Fibroblast of villous mesenchyme (primary cell): Measurements from ENCODE around the gene NCOA3. TPM values are rescaled to one million over a fixed set of nuclear protein-coding genes. Genes with fewer than 3 reads are reported as not detected.

Experiments
- DNase-seq: peaks from one replicate; pipeline ENCODE4 v3.0.0-alpha.2; 2010; ENCODE audit warnings: low read depth
- H3K4me3 ChIP-seq: 2 replicates; pipeline ENCODE4 v1.5.1; 2011; ENCODE audit warnings: low read depth, mild to moderate bottlenecking, low read length
- total RNA-seq: library from RNA; depleted of rRNA; stranded (reverse); fragments of >200 nt; gene quantifications from 2 replicates; pipeline ENCODE4 v1.2.3, GENCODE V29; 2012
- TF ChIP-seq, protein P1 (sequence below): IDR thresholded peaks from 2 replicates; pipeline ENCODE4 v1.5.1; 2012; ENCODE audit warnings: low read depth, mild to moderate bottlenecking, low read length; ENCODE audit not compliant: insufficient read depth

Gene NCOA3
- total RNA-seq, 1 donor: 63.0 TPM

DNA sequence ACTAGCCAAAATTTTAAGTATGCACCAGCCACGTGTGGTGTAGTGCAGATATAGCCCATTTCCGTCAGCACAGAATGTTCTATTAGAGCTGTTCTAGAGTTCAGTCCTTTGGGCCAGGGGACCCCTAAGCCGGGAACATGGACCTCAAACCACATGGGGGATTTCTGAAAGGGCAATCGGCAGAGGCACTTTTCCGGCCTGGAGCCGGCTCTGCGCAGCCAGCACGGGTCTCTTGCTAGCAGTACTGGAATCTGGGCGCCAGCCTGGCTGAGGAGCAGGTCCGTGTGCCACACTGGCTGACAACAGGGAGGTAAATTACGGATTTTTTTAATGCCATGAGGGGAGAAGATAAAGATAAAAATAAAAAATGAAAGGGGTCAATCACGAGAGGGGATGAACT lies 163.1 kb downstream of the NCOA3 start:
- TF ChIP-seq, protein P1, sequence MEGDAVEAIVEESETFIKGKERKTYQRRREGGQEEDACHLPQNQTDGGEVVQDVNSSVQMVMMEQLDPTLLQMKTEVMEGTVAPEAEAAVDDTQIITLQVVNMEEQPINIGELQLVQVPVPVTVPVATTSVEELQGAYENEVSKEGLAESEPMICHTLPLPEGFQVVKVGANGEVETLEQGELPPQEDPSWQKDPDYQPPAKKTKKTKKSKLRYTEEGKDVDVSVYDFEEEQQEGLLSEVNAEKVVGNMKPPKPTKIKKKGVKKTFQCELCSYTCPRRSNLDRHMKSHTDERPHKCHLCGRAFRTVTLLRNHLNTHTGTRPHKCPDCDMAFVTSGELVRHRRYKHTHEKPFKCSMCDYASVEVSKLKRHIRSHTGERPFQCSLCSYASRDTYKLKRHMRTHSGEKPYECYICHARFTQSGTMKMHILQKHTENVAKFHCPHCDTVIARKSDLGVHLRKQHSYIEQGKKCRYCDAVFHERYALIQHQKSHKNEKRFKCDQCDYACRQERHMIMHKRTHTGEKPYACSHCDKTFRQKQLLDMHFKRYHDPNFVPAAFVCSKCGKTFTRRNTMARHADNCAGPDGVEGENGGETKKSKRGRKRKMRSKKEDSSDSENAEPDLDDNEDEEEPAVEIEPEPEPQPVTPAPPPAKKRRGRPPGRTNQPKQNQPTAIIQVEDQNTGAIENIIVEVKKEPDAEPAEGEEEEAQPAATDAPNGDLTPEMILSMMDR: no peak
- no peak for DNase-seq
- H3K4me3 ChIP-seq: no peak overlapping the region

GRCh38 chr20:47665221-47665991 lies 163.7 kb downstream of the NCOA3 start:
- no peak overlapping the region for H3K4me3 ChIP-seq
- DNase-seq: no peak
- TF ChIP-seq, protein P1: no peak

GRCh38 chr20:47666304-47666703 lies 164.6 kb downstream of the NCOA3 start:
- no peak overlapping the region for H3K4me3 ChIP-seq
- TF ChIP-seq, protein P1: no peak
- no peak for DNase-seq

DNA sequence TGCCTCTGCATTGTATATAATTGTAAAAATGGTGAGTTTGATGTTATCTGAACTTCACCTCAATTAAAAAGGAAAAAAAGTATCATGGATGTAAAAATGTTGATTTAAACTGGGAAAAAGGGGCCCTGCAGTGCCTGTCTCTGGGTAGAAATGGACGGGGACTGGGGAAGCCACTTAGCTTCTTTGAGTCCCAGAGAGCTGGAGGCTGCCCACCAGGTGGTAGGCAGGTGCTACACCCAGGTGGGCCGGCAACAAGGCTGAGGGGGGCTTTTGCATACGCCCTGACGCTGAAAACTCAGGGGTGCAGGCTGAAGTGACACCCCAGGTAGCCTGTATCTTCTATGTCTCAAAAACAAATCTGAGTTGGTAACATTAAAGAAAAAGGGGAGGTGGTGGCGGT lies 165.4 kb downstream of the NCOA3 start:
- no peak for DNase-seq
- no peak overlapping the region for H3K4me3 ChIP-seq
- TF ChIP-seq, protein P1: no peak

GRCh38 chr20:47667531-47668312 lies 166.0 kb downstream of the NCOA3 start:
- DNase-seq: no peak
- no peak overlapping the region for H3K4me3 ChIP-seq
- TF ChIP-seq, protein P1: no peak

- no peak overlapping the region for H3K4me3 ChIP-seq
- DNase-seq: no peak
- TF ChIP-seq, protein P1: no peak
Observed at GRCh38 chr20:47668313-47669151, 166.8 kb downstream of the NCOA3 start.
